NT2/D1 (cell line): Measurements from ENCODE around the gene IZUMO1.

Experiments used
- SUZ12 ChIP-seq: IDR thresholded peaks from 2 replicates; pipeline ENCODE4 v1.6.1; 2011; ENCODE audit not compliant: insufficient read length, insufficient read depth; ENCODE audit errors: extremely low read depth
- YY1 ChIP-seq: IDR thresholded peaks from 2 replicates; pipeline ENCODE4 v1.6.1; 2011; ENCODE audit not compliant: insufficient read length, insufficient read depth
- ZNF274 ChIP-seq: IDR thresholded peaks from 2 replicates; pipeline ENCODE4 v1.6.1; 2011; ENCODE audit warnings: mild to moderate bottlenecking, low read depth, low read length

DNA sequence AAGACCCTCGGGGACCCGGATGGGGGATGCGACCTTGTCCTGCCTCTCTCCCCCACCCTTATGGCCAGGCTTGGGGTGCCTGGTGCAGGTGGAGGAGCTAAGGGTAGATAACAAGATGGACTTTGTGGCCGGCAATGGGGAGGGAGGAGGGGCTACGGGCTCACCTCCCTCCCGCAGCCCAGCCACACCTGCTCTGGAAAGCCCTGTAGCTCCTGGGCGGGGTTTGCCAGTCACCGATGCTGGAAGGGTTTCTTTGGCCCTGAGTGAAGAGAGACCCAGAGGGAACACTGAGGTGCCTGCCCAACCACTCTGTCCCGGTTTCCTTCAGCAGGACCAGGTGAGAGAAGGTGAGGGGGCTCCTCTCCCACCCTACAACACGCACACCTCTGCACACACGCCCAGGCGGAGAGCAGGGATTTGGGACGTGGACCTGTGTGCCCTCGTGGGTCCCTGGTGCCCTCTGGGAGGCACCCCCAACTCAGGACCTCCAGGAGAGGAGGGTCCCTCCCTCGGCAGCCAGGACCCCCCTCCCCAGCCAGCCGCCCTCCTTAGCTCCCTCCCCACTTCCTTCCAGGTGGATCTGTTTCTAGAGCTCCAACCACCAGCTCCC is 50.9 kb downstream of the IZUMO1 start, which contains the start of gene FUT2:
- TF ChIP-seq YY1 (no peak), ZNF274 (no peak), SUZ12 (no peak)
